Dedifferentiated amniotic fluid mesenchymal stem cell (primary cell): ENCODE data around the gene CCDC81.
"Not testable (repeated sequence)": the region's sequence is repeated elsewhere in the genome, so short reads cannot be mapped to it uniquely, and the experiment has no call there.

Experiments
- DNase-seq: peaks from one replicate; pipeline ENCODE4 v3.0.0-alpha.2; 2016; ENCODE audit errors: extremely low spot score

The CCDC81 gene

DNA sequence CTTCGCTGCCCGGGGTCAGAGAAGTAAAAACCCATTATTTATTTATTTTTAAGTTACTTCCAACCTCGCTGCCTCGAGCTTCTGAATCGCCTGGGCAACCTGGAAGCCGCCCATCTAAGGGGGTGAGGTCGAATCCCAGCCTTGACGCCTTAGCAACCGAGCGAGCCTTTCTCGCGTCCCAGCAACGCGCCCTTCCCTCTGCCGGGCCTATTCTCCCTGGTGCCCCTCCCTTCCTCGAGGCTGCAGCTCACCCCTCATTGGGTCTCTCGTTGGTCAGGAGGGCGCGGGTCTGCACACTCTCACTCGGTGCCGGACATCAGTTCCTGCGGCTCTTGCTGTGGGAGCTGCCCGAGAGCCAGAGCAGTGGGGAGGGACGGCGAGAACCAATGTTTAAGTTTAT, at the start of gene CCDC81:
Gene CCDC81 (plus strand): TSS at position 302 of the 400 bp plus-strand sequence. CDS start 277 bp downstream, outside the sequence.
- DNase-seq: no peak

- no peak for DNase-seq
Measured at GRCh38 chr11:86335131-86335767, 39.4 kb upstream of the CCDC81 start.

DNA sequence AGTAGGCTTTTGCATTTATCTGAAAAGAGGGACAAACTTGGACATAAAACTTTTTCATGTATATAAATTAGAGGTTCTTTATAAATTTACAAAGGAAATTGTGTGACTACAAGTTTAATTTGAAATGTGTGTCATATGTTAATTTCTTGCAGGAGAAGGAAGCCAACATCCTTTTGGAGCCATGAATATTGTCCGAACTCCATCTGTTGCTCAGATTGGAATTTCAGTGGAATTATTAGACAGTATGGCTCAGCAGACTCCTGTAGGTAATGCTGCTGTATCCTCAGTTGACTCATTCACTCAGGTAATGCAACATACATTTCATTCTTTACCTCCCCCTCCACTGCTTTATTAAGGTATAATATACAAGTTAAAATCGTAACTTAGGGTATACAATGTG, 37.5 kb upstream of the CCDC81 start:
- DNase-seq: no peak

- DNase-seq: no peak
Measured at GRCh38 chr11:86341382-86341781, 33.3 kb upstream of the CCDC81 start.

DNA sequence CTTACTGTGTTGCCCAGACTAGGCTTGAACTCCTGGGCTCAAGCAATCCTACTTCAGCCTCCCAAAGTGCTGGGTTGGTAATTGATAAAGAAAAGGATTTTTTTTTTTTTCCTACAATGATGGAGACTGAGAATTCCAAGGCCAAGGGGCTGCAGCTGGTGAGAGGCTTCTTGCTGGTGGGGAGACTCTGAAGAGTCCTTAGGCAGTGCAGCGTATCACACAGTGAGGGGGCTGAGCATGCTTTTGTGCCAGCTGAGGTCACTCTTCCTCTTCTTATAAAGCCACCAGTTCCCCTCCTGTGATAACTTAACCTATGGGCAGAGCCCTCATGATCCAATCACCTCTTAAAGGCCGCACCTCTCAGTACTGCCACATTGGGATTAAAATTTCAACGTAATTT, 28.2 kb upstream of the CCDC81 start:
- no peak for DNase-seq

- no peak for DNase-seq
Measured at GRCh38 chr11:86355256-86355655, 19.4 kb upstream of the CCDC81 start.

GRCh38 chr11:86357412-86357811, 17.3 kb upstream of the CCDC81 start:
- not testable (repeated sequence) for DNase-seq

GRCh38 chr11:86358720-86359119, 16.0 kb upstream of the CCDC81 start:
- no peak for DNase-seq

GRCh38 chr11:86360775-86361395, 13.8 kb upstream of the CCDC81 start:
- peak; percentile 64 for DNase-seq

GRCh38 chr11:86363424-86363823, 11.3 kb upstream of the CCDC81 start:
- no peak for DNase-seq

GRCh38 chr11:86365546-86365945, 9.1 kb upstream of the CCDC81 start:
- peak; percentile 53 for DNase-seq

DNA sequence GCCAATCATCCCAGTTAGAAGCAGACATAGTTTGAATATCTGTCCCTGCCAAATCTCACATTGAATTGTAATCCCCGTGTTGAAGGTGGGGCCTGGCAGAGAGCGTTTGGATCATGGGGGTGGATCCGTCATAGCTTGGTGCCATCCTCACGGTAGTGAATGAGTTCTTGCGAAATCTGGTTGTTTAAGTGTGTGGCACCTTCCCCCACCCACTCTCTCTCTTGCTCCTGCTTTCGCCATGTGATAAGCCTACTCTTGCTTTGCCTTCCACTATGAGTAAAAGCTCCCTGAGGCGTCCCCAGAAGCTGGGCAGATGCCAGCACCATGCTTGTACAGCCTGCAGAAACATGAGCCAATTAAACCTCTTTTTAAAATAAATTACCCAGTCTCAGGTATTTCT, 5.0 kb upstream of the CCDC81 start:
- no peak for DNase-seq

DNA sequence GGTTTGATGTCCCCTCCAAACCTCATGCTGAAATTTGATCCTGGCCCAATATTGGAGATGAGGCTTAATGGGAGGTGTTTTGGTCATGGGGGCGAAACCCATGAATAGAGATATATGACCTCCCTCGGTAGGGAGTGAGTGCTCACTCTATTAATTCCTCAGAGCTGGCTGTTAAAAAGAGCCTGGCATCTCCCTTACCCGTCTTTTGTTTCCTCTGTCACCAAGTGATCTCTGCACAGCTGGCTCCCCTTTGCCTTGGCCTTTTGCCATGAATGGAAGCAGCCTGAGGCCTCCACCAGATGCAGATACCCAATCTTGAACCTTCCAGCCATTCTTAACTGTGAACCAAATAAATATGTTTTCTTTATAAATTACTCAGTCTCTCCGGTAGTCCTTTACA, 4.5 kb upstream of the CCDC81 start:
- no peak for DNase-seq

- DNase-seq: no peak
Measured at GRCh38 chr11:86370922-86371594, 3.6 kb upstream of the CCDC81 start.

DNA sequence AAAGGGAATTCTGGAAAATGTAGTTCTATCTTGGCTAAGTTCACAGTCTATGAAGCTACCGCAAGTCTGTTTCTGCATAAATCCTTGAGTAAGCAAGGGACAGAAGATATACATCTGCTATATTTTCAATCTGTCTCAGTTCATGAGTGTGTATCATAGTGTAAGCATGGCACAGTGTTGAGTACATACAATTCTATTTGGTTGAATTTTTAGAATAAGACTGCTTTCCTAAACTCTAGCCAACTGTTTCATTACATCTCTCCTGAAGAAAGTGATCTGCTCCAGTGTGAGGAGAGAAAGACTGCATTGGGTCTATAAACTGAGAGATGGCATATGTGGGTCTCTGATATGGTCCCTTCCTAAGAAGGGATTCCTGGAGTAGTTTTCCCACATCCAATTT, 2.6 kb upstream of the CCDC81 start:
- DNase-seq: no peak

GRCh38 chr11:86372586-86372985, 2.1 kb upstream of the CCDC81 start:
- DNase-seq: no peak

DNA sequence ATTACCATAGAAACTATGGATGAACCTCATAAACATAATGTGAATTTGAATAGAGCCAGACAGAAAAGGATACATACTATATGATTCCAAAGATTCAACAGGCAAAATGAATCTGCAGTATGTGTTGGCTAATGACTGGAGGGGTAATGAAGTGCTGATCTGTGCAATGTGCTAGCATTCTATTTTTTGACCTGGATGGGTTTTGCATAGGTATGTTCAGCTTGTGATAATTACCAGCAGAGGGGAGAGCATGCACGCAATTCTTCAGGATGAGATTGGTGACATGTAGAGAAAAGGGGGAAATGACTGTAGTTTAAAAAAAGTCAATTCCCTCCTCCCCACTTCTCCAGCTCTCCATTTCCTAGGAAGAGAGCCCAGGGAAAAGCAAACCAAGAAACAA, 618 bp upstream of the CCDC81 start:
- no peak for DNase-seq

- DNase-seq: no peak
Measured at GRCh38 chr11:86377972-86378371, 3.3 kb downstream of the CCDC81 start.

- DNase-seq: no peak
Measured at GRCh38 chr11:86380295-86381059, 5.8 kb downstream of the CCDC81 start.

DNA sequence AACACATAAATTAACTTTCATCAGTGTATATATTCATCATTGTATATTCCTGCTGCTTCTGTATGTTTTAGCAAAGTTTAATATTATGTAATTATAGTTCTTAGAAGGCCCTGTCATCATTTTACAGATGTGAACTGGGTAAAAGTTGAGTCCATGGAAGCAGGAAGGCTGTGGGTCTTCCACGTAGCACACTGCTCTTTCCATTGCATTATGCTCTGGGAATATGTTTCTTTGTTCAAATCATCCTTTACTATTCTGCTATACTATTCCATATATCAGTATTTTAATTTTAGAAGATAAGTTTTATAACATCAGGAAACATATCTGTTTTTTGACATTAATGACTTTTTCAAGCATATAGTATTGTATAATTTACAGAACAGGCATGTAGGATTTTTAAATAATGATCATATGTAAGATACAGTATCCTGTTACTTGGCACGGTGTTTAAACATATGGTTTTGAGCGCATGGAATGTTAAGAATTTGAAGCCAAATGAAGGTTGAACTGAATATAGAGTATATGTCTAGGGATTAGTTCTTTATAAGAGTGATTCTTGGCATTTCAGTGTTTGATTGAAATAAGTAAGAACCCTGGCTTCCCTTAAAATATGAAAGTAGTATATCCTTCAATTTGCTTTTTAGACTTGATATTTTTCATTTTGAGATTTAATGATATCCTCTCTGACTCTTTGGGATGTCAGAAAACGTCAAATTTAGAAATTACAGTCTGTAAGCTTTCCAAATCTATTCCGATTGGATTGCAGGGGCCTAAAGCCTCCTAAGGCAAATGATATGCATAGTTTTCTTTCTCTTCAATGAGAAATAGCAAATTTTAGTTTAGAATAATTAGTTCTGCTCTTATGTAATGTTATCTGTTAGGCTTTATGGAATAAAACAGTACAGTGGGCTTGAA, 8.6 kb downstream of the CCDC81 start:
- no peak for DNase-seq

- no peak for DNase-seq
Measured at GRCh38 chr11:86386283-86386682, 11.6 kb downstream of the CCDC81 start.
